DLD1 (cell line): ENCODE measurements around the gene KCNQ1.

Experiments
- in situ Hi-C: cut with HindIII; loops from 2 replicates; pipeline ENCODE4 v1.10.0; 2017; ENCODE audit warnings: low sequenced_read_pairs

Gene KCNQ1

GRCh38 chr11:2439820-2440219 is 5.0 kb upstream of the KCNQ1 start:
- in situ Hi-C loops: no loop called here

DNA sequence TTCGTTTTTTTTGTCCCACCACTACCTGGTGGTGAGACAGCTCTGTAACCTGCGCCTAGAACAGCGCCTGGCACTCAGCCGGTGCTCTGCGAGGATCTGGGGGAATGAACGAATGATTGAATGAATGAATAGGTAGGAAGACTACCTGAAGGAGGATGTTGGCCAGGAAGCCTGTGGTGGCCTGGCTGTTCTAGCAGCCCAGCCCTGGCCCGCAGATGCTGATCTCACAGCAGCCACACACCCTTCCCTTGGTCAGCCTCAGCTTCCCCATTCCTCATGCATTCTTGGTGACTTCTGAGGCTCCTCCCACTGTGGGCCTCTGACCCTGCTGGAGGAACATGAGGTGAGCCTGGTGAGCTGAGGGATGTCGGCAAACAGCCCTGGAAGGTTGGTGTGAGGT is 4.2 kb upstream of the KCNQ1 start:
- in situ Hi-C loops: no loop called here

GRCh38 chr11:2441171-2441570 is 3.6 kb upstream of the KCNQ1 start:
- in situ Hi-C loops: no loop called here

DNA sequence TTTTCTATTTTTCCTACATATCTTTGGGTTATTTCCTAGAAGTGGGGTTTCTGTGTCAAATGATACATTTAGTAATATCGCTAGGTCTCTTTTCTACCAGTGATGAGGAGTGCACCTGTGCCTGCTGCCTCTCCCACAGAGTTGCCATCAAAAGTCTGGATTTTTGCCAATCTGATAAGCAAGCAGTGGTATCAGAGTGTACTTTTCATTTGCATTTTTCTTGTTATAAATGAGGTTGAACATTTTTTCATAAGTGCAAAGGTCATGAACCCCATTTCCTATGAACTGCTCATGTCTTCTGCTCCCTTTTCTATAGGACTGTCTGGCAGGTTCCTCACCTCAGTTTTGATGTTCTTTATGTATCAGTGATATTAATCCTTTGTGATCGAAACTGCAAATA is 2.2 kb upstream of the KCNQ1 start:
- in situ Hi-C loops: no loop called here

DNA sequence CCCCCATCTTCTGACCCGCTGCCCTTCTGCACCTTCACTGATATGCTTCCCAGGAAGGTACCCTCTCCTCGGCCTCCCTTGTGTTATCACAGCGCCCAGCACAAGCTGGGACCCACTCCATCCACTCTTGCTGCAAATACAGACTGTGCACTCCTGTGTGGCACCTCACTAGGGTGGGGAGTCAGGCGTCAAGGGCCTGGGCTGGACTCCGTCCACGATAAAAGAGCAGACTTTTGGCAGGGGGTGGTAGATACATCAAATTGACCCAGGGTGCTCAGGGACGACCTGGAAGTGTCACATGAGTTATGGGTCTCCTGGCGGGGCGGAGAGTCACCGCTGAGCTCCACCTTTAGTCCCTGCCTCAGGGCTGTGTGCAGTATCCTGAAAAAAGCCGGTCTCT is 1.4 kb upstream of the KCNQ1 start:
- in situ Hi-C loops: no loop called here

GRCh38 chr11:2443881-2444820 is 657 bp upstream of the KCNQ1 start, which contains the start of gene TRPM5:
TRPM5 (minus strand) TSS chr11:2444514; CDS start chr11:2423036, 21,478 bp downstream.
- in situ Hi-C loops: no loop called here

DNA sequence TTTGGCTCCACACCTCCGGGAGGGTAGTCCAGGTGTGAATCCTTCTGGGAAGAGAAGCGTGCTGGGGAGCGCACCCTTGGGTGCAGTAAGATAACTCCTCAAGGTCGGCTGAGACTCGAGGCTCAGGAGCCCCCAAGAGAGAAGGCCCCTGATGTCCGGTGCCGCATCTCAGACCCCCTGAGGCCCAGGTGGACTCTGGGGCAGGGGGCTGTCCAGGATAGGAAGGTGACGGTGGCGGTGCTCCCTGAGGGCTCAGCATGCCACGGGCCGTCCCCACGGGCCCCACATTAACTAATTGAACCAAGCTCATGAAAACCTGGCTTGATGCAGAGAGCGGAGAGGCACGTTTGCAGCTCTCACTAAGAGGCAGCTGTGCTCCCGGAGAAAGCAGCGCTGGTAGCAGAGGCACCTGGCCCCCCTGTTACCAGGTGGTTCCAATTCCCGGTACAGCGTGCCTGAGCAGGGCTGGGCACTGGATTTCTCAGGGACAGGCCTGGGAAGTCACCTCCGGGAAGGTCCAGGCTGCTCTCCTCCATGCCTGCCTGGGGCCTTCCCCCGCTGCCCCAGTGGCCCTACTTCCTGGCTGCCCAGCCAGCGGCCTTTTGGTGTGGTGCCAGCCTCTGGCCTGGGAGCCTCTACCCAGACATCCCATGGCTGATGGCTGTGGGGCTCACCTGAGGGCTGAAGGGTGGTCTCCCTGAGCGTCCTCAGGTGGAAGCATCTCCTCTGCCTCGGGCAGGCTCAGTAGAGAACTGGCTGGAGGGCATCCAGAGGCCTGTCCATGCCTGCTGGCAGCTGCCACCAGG is 1.1 kb downstream of the KCNQ1 start:
- in situ Hi-C loops: no loop called here

GRCh38 chr11:2446590-2447252 is 1.9 kb downstream of the KCNQ1 start:
- in situ Hi-C loops: no loop called here

- in situ Hi-C loops: no loop called here
Measured at GRCh38 chr11:2447253-2447950, 2.6 kb downstream of the KCNQ1 start.

DNA sequence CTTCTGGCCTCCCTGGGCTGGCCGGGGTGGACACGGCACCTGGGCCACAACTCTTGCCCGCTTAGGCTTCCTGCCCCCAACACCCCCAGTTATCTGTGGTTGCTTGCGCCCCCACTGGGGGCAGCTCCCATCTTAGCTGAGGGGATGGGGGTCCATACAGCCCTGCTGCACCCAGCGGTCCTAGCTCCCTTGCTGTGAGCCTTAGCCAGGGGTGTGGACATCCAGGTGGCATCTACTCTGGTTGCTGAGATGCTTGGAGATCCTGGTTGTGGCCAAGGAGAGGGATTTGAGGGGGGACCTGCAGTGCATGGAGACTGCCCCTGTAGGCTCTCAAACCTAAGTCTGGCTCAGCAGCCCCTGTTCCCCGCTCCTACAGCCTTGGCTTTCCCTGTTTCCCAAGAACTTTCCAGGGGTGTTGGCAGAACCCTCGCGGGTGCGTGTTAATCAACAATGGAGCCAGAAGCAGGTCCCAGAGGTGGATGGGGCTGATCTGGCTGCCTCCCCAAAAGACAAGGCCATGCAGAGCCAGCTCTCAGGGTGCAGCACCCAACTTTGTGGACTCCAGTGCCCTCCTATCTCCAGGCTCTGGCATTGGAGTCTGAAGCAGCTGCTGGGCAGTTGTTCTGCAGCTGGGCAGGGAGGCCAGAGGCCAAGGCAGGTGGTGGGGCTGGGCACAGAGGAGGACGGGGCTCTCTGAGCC is 3.3 kb downstream of the KCNQ1 start:
- in situ Hi-C loops: no loop called here

GRCh38 chr11:2448661-2449547 is 4.1 kb downstream of the KCNQ1 start:
- in situ Hi-C loops: no loop called here

DNA sequence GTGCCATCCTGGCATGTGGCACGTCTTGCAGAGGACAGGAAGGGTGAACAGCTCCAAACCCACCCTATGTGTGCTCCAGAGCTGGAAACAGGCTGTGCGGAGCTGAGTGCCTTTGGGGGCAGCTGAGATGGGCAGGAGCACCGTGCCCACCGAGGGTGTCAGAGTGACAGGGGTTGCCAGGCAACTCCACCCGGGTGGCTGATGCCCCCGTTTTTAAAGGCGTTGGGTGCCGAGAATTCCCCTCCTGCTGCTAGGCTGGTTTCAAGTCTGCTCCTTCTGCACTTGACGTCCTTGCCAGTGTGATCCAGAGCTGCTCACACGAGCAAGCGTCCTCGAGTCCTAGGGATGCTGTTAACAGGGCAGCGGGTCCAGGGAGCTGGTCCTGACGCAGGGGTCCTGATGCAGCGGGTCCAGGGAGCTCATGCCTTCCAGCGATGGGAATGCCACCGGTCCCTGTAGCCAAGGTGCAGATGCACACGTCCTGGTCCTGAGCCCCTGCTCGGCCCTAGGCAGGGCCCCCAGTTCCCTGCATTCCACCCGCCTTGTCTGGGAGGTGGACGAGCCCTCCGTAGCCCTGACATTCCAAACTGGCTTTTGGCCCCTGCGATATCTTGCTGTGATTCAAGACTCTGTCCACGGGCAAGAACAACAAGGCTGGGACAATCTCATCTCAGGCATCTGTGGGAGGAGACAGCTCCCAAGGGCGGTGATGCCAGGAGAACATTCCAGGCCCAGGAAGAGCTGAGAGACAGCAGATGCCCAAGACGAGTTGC is 4.9 kb downstream of the KCNQ1 start:
- in situ Hi-C loops: no loop called here

DNA sequence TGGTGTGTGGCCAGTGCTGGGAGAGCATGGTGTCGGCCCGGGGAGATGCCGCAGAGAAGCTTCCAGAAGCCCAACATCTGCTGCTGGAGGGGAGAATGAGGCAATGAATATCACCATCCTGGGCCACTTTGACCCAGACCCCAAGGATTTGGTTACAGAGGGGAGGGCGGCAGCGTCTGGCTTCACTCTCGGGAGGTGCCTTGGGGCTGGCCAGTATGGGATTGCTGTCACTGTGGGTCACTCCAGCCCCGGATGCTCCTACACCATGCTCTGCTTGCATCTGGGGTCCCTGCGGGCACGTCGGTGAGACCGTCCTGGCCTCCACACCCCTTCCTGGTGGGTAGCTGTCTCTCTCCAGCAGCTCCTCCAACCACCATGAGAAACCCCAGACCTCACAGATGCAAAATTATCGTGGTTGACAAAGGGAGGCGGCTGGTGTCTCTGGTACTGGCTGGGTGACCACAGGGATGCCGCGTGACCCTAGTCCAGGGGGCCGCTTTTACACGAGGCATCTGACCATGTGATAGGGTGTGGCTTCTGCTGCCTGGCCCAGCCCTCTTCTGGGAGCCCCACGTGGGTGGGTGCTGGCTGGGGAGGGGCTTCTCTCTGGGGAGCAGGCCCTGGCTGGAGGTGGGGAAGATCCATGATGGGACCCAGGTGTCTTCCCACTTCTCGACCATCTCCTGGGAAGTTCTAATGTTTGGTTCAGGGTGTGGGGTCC is 5.7 kb downstream of the KCNQ1 start:
- in situ Hi-C loops: no loop called here

DNA sequence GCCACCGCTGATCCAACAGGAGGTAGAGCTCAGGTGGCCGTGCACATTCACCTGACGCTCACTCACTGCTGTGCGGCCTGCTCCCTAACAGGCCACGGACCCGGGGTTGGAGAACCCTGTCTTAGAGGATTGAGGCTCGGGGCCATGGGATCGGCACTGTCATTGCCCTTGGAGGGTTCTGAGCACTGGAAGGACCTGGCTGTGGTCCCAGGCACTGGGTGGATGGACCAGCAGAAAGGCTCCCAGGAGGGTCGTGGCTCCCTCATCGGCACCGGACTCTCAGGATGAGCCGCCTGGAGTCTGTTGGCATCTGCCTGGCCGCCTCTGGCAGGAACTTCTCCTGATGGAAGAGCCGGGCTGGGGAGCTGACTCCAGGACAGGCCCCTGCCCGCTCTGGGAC is 6.5 kb downstream of the KCNQ1 start:
- in situ Hi-C loops: no loop called here

GRCh38 chr11:2451916-2452315 is 7.1 kb downstream of the KCNQ1 start:
- in situ Hi-C loops: no loop called here

- in situ Hi-C loops: no loop called here
Measured at GRCh38 chr11:2452321-2453012, 7.7 kb downstream of the KCNQ1 start.

DNA sequence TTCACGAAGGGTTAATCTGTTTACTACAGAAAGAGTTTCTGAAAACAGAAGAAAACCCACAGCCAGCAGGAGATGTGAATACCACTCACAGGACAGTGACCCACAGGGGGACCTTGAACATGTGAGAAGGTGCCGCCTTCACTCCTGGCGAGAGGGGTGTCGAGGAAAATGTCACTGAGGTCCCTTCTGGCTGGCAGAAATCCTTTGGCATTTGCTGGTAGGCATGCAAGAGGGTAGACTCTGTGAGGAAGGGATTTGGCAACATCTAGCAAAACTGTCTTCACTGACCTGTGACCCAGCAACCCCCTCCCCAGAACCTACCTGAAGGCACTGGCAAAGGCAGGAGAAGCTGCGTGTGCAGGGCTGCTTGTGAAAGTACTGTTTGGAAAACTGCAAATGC is 8.6 kb downstream of the KCNQ1 start:
- in situ Hi-C loops: no loop called here
